Fibroblast of gingiva (primary cell): Measurements from ENCODE around the gene GCC2.
"Not testable (repeated sequence)": the region's sequence is repeated elsewhere in the genome, so short reads cannot be mapped to it uniquely, and the experiment has no call there.

Experiments
- DNase-seq: peaks from one replicate; pipeline ENCODE4 v3.0.0-alpha.2; 2011; ENCODE audit warnings: low read depth

GCC2 gene

GRCh38 chr2:108444941-108445840, 3.8 kb upstream of the GCC2 start:
- no peak for DNase-seq

GRCh38 chr2:108446703-108447102, 2.3 kb upstream of the GCC2 start:
- DNase-seq: no peak

DNA sequence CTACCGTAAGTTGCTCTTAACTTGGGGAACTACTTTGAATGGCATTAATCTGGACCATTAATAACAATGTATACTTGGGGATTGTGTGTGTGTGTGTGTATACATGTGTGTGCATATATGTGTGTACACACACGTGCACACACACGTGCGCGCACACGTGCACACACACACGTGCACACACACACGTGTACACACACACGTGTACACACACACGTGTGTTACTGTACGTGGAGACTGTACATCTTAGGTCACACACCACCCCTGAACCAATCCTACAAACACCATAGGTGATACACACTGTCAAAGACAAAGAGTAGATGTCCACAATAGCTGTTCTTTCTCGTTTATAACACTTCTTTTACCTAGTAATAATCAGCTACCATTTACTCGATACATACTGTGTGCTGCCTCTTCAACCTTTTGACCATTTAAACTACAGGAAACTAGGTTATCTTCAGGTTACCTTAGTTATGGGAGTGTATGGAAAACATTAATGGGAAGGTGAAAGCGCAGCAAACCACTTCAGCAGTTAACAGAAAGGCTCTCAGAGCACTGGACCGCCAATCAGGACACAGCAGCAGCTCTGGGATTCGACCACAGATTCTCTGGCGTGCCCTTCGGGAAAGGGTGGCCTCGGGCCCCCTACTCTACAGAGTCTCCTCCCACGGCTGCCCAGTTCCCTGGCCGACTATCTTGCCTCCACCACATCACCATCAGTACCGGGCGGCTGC, 894 bp upstream of the GCC2 start:
- DNase-seq: no peak

DNA sequence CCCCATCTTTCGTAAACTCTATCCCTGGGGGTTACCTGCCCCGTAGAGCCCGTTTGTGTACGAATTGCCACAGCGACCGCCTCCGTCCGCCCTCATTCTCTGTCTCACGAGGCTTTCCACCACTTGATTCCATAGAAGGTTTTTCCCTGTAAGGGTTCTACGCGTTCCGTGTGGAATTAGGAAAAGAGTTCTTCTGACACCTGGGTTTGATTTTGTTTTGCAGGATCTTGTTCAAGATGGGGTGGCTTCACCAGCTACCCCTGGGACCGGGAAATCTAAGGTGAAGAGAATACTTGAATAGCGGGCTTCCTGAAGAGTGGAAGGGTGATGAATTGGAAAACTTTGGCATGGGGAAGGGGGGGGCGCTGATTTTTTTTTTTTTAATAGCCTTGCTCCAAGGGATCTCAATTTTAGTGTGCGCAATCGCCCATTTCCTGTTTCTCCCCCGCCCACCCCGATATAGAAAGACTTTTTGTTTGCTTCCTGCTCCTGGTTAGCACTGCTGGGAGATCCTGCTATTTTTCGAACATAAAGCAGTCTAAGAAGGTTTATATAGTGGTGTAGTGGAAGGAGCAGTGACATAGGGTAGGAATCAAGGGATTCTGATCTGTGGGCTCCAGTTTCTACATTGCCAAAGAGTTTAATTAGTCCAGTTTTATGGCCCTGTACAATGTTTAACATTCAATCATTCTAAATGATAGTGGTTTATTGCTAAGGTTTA, 564 bp downstream of the GCC2 start:
- DNase-seq: peak; percentile 23

GRCh38 chr2:108450863-108451262, 1.9 kb downstream of the GCC2 start:
- no peak for DNase-seq

GRCh38 chr2:108451976-108452375, 3.0 kb downstream of the GCC2 start:
- DNase-seq: no peak

DNA sequence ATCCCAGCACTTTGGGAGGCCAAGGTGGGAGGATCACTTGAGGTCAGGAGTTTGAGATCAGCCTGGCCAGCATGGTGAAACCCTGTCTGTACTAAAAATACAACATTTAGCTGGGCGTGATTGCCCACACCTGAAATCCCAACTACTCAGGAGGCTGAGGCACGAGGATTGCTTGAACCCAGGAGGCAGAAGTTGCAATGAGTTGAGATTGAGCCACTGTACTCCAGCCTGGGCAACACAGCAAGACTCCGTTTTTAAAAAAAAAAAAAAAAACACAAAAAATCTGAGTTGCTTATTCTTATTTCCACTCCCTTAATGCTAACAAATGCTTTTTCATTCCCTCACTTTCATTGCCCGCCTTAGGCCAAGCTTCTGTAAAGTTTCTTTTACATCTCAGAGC, 4.5 kb downstream of the GCC2 start:
- not testable (repeated sequence) for DNase-seq

DNA sequence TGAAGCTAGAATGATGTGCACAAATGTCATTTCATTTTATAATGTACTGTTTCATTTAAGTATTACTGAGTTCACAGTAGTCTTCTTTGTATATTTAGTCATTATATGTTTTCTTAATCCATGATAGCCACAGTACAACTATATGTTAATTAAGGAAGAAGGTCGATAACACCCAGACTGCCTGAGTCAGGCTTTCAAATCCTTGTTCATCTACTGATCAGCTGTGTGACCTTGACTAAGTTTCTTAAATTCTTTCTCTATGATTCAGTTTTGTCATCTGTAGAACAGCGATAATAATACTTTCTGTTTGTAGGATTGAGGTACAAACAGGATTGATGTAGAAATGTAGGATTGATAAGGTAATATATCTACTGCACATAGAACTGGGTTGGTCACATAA, 5.4 kb downstream of the GCC2 start:
- no peak for DNase-seq

DNA sequence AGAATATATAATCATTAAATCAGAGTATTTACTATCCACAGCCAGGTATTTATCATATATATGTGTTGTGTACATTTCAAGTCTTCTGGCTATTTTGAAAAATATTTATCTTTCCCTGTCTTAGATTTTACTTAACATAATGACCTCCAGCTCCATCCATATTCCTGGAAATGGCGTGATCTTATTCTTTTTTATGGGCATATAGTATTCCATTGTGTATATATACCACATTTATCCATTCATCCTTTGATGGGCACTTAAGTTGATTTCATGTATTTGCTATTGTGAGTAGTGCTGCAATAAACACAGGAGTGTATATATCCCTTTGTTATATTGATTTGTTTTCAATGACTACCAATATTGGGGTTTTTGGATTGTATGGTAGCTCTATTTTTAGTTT, 6.6 kb downstream of the GCC2 start:
- DNase-seq: no peak

DNA sequence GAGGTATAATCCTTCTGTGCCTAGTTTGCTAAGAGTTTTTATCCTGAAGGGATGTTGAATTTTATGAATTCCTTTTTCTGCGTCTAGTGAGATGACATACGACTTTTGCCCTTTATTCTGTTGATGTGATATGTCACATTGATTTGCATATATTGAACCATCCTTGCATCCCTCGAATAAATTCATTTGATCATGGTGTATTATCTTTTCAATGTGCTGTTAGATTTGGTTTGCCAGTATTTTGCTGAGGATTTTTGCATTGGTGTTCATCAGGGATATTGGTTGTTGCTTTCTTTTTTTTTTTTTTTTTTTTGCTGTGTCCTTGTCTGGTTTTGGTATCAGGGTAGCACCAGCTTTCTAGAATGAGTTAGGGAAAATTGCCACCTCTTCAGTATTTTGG, 9.1 kb downstream of the GCC2 start:
- DNase-seq: no peak

GRCh38 chr2:108459441-108459840, 10.4 kb downstream of the GCC2 start:
- DNase-seq: no peak

- no peak for DNase-seq
Measured at GRCh38 chr2:108460345-108461037, 11.5 kb downstream of the GCC2 start.

- DNase-seq: no peak
Measured at GRCh38 chr2:108477099-108477498, 28.1 kb downstream of the GCC2 start.

GRCh38 chr2:108485253-108485652, 36.2 kb downstream of the GCC2 start:
- no peak for DNase-seq

- no peak for DNase-seq
Measured at GRCh38 chr2:108490506-108491122, 41.6 kb downstream of the GCC2 start.

GRCh38 chr2:108491848-108492247, 42.8 kb downstream of the GCC2 start:
- no peak for DNase-seq

DNA sequence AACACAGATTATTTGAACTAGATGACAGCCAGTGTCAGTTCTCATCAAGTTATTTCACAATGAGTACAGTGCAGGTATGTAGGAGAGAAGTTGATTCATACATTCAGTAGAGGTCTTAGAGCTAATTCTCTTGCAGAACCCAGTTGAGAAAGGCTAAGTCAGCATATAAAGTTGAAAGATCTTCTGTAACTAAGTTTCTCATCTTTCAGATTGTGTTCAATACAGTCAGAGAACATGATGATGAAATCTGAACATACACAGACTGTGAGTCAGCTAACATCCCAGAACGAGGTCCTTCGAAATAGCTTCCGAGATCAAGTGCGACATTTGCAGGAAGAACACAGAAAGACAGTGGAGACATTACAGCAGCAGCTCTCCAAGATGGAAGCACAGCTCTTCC, 43.4 kb downstream of the GCC2 start:
- DNase-seq: peak; percentile 89

DNA sequence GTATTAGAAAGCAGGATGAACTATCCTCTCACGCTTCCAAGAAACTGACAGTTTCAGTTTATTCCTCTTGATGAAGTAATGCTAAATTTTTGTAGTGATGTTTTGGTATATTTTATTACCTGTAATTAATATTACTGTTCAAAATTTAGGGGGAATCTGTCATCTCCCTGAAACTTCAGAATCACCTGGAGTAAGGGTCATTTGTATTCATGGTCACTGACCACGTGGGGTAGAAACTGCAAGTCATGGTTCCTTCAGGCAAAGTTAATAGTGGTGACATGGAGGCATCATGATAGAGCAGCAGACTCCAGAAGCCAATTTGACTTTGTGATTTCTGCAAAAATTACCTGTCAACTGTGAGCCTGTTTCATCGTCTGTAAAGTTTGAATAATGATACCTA, 47.2 kb downstream of the GCC2 start:
- DNase-seq: not testable (repeated sequence)

GRCh38 chr2:108507620-108508019, 58.6 kb downstream of the GCC2 start:
- not testable (repeated sequence) for DNase-seq

DNA sequence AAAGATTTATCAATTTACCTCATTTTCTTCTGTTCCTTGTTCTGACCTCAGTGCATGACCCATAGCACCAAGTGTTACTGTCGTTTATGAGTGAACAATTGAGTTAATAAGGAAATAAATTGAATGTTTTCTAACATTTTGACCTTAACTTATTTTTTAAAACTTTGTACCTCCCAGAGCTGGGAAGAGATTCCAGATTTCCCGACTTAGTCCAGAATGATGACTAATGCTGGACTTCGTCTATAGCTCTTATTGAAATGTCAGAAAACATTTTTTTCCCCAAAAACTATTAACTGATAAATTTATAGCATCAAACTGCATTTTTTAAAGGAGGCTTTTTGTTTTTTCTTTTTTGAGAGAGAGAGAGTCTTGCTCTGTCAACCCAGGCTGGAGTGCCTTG, 63.4 kb downstream of the GCC2 start:
- not testable (repeated sequence) for DNase-seq

GRCh38 chr2:108514478-108514877, 65.5 kb downstream of the GCC2 start:
- not testable (repeated sequence) for DNase-seq

- not testable (repeated sequence) for DNase-seq
Measured at GRCh38 chr2:108524688-108525087, 75.7 kb downstream of the GCC2 start.
